ENCODE data around the gene TMEM80. TPM values are rescaled to one million over a fixed set of nuclear protein-coding genes. Genes with fewer than 3 reads are reported as not detected.

Gene TMEM80
- total and polyA plus RNA-seq, 2 of the 4 experiments (the other 2 are of a cell fraction) = 5.6 to 21.7 TPM

DNA sequence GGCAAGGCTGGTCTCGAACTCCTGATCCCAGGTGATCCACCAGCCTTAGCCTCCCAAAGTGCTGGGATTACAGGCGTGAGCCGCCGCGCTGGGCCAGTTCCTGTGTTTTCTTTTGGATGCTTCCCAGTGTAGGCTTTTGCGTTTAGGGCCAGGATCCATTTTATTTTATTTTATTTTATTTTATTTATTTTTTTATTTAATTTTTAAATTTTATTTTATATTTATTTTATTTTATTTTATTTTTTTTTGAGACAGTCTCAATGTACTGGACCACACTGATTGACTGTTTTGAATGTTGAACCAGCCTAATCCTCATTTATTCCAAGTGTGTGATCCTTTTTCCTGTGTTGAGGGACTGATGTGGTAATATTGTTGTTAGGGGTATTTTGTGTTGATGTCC is 18.8 kb downstream of the TMEM80 start (continued):
- no peak for TF ChIP-seq MAZ (IDR thresholded peaks at IDR 0.05; ENCODE audit: borderline replicate concordance, low read depth, low read length)
- no peak for TF ChIP-seq POLR2A (IDR thresholded peaks at IDR 0.05; ENCODE audit: low read depth, low read length)
- TF ChIP-seq, protein P1, sequence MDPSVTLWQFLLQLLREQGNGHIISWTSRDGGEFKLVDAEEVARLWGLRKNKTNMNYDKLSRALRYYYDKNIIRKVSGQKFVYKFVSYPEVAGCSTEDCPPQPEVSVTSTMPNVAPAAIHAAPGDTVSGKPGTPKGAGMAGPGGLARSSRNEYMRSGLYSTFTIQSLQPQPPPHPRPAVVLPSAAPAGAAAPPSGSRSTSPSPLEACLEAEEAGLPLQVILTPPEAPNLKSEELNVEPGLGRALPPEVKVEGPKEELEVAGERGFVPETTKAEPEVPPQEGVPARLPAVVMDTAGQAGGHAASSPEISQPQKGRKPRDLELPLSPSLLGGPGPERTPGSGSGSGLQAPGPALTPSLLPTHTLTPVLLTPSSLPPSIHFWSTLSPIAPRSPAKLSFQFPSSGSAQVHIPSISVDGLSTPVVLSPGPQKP (IDR thresholded peaks at IDR 0.05; ENCODE audit: borderline replicate concordance, low read depth, low read length) = no peak
- no peak for TF ChIP-seq SMC3 (IDR thresholded peaks at IDR 0.05; ENCODE audit: low read depth, low read length)
